Fibroblast of villous mesenchyme (primary cell): Measurements from ENCODE around the gene ODF4. TPM values are rescaled to one million over a fixed set of nuclear protein-coding genes. Genes with fewer than 3 reads are reported as not detected.

ENCODE experiments used
- DNase-seq: peaks from one replicate; pipeline ENCODE4 v3.0.0-alpha.2; 2010; ENCODE audit warnings: low read depth
- H3K4me3 ChIP-seq: 2 replicates; pipeline ENCODE4 v1.5.1; 2011; ENCODE audit warnings: low read depth, mild to moderate bottlenecking, low read length
- total RNA-seq: library from RNA; depleted of rRNA; stranded (reverse); fragments of >200 nt; gene quantifications from 2 replicates; pipeline ENCODE4 v1.2.3, GENCODE V29; 2012
- TF ChIP-seq, protein P1 (sequence below): IDR thresholded peaks from 2 replicates; pipeline ENCODE4 v1.5.1; 2012; ENCODE audit warnings: low read depth, mild to moderate bottlenecking, low read length; ENCODE audit not compliant: insufficient read depth

ODF4 gene, protein sequence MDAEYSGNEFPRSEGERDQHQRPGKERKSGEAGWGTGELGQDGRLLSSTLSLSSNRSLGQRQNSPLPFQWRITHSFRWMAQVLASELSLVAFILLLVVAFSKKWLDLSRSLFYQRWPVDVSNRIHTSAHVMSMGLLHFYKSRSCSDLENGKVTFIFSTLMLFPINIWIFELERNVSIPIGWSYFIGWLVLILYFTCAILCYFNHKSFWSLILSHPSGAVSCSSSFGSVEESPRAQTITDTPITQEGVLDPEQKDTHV
- not detected in 2 replicates for total RNA-seq

DNA sequence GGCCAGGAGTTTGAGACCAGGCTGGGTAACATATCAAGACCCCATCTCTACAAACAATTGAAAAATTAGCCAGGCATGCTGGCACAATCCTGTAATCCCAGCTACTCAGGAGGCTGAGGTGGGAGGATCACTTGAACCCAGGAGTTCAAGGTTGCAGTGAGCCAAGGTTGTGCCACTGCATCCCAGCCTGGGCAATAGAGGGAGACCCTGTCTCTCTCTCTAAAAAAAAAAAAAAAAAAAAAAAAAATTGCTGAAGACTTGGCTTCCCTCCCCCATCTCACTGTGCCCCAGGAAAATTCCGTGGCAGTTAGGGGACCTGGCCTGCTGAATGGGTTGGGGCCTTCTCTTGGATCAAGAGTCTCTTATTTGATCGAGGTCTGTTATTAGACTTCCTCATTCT lies at the start of gene ODF4:
TSS of gene ODF4 (plus strand) at position 301 of the 400 bp plus-strand sequence. CDS start 212 bp downstream, outside the sequence.
- no peak within 1 kb of the TSS for H3K4me3 ChIP-seq
- TF ChIP-seq, protein P1, sequence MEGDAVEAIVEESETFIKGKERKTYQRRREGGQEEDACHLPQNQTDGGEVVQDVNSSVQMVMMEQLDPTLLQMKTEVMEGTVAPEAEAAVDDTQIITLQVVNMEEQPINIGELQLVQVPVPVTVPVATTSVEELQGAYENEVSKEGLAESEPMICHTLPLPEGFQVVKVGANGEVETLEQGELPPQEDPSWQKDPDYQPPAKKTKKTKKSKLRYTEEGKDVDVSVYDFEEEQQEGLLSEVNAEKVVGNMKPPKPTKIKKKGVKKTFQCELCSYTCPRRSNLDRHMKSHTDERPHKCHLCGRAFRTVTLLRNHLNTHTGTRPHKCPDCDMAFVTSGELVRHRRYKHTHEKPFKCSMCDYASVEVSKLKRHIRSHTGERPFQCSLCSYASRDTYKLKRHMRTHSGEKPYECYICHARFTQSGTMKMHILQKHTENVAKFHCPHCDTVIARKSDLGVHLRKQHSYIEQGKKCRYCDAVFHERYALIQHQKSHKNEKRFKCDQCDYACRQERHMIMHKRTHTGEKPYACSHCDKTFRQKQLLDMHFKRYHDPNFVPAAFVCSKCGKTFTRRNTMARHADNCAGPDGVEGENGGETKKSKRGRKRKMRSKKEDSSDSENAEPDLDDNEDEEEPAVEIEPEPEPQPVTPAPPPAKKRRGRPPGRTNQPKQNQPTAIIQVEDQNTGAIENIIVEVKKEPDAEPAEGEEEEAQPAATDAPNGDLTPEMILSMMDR = no peak
- DNase-seq = no peak

DNA sequence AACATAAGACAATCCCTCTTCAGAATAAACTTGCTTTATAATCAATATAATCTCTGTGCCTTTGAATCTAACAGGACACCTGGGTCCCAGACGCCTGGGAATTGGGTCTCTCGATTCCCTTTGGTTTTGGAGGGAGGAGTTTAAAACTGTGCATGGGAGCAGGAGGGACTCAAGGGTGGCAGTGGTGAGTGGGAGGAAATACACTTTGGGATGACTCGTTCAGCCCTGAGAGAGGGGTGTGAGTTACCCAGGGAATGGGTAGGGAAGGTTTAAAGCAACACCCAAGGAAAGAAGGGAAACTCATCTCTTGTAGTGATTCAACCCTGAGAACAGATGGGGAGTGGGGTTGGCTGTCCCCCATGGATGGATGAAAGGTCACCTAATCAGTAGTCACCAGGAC lies 49.6 kb upstream of the ODF4 start:
- no peak overlapping the region for H3K4me3 ChIP-seq
- DNase-seq = no peak
- TF ChIP-seq, protein P1 = no peak

DNA sequence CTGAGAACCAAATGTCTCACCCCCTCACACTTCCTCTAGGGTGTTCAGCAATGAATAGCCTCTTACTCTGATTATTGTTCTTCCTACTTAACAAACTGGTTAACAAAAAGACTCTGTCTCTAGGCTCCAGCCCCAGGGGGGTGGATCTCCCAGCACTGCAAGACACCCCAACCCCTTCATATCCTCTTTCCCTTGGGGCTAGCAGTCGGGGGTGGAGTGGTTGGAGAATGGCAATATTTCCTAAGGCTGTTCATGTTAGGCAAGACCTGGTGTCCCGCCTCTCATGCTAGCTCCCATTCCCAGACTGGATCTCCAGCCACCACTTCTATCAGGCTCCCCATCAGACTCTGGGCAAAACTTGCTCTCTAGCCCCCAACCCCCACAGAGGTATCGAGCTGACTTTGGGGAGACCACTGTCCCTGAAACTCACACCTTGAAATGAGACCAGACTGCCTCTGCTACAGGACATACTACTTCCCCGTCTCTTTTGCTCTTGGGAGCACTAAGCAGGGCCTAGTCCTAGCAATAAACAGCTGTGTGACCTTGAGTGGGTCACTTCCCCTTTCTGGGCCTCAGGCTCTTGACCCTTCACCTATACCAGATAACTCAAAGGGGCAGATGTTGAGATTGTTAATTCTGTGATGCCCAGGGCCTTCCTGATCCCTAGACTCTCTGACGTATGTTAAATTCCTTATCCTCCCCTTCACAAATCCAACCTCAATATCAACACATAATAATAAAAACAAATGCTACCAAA lies 46.8 kb upstream of the ODF4 start:
- no peak overlapping the region for H3K4me3 ChIP-seq
- DNase-seq = no peak
- TF ChIP-seq, protein P1 = no peak

DNA sequence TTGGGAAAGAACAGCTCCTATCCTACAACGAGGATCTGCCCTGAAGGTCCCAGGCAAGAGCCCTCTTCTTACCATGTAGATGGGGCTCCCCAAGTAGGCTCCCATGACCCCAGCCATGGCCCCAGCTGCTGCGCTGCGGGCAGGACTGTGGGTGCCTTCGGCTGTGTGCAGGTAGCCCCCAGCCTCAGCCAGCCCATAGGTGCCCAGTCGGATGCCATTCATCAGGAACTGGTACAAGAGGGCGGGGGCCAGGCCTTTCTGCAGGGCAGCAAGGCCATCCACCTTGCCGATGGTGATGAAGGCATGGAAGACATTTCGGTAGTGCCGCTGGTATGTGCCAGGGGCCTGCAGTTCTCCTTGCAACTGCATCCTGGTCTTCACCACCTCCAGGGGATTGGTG lies 45.3 kb upstream of the ODF4 start:
- TF ChIP-seq, protein P1 = no peak
- DNase-seq = no peak
- no peak overlapping the region for H3K4me3 ChIP-seq

DNA sequence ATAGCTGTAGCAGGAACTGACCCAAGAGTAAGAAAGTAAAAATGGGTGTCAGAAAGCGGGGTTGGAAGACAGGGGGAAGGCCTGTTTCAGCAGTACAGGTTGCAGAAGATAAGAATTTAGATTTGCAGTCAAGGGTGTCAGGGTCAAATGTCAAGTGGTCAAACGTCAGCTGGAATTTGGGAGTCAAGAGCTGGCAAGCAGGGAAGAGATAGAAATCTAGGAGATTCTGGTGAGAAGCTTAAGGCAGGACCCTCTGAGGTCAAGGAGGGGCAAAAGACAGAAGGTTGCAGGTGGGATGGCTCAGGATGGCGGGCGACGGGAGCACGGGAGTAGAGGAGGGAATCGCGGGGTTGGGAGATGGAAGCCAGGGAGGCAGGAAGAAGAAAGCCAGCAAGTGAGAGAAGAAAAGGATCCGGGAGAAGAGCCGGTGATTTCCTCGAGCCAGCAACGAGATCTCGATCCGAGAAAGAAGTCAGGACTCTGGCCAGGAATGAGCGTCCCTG lies 44.8 kb upstream of the ODF4 start:
- H3K4me3 ChIP-seq = peak overlapping the region; percentile 71
- no peak for DNase-seq
- TF ChIP-seq, protein P1 = no peak

DNA sequence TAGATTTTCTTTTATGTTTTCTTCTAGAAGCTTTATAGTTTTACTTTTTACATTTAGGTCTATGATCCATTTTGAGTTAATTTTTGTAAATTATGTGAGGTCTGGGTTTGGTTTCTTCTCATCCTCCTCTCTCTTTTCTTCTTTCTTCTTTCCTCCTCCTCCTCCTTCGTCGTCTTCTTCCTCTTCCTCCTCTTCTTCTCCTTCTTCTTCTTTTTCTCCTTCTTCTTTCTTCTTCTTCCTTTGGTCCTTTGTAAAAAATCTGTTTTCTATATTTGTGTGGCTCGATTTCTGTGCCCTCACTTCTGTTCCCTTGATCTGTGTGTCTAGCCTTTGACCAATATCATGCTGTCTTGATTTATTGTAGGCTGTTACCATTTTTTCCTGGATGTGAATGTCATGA lies 39.4 kb upstream of the ODF4 start:
- TF ChIP-seq, protein P1 = no peak
- no peak overlapping the region for H3K4me3 ChIP-seq
- DNase-seq = no peak
